HCT116 (cell line): ENCODE measurements around the gene PCDHGA7.

Source experiments
- EZH2 ChIP-seq: fragments of 200-600 bp; sonication (generic); IDR thresholded peaks from 2 replicates; pipeline ENCODE4 v1.6.1; 2017; ENCODE audit warnings: antibody characterized with exemption, mixed run types
- YY1 ChIP-seq: IDR thresholded peaks from 2 replicates; pipeline ENCODE4 v1.6.1; 2011; ENCODE audit warnings: low read length, low read depth, moderate library complexity, mild to moderate bottlenecking; ENCODE audit not compliant: insufficient replicate concordance; ENCODE audit errors: extremely low read depth

DNA sequence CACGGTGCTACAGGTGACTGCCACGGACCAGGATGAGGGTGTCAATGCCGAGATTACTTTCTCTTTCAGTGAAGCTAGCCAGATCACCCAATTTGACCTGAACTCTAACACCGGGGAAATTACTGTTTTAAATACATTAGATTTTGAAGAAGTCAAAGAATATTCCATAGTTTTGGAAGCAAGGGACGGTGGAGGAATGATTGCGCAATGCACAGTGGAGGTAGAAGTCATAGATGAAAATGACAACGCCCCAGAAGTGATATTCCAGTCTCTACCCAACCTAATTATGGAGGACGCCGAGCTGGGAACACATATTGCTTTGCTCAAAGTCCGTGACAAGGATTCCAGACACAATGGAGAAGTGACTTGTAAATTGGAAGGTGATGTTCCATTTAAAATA is 6.1 kb downstream of the PCDHGA7 start:
- no peak for TF ChIP-seq YY1
- no peak for TF ChIP-seq EZH2
